ENCODE measurements around the gene COL6A3. TPM values are rescaled to one million over a fixed set of nuclear protein-coding genes. Genes with fewer than 3 reads are reported as not detected.

The COL6A3 gene
- total RNA-seq, 1 donor from 2014 or later = 124 TPM

DNA sequence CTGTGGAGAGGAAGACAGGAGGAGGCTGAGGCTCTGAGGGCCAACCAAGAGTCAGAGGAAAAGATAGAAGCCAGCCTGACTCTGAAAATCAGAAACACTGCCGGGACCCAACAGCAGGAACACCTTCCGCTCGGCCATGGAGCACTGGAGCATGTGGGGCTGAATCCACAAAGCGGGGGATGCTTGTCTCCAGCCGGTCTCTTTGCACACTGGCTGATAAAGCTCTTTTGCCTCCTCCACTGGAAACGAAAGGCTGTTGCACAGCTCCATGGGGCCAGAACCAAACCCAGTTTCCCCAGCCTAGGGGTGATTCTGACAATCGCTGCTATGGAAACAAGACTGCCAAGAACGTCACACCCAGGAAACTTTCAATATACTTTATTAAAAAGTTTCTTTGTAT lies 90.3 kb downstream of the COL6A3 start:
- no peak for DNase-seq (ENCODE audit: low read depth)
- Histone ChIP-seq H3K36me3 (ENCODE audit: control insufficient read depth, insufficient read depth, low read length) (no peaks in the 10 kb centered on the region), H3K4me3 (ENCODE audit: low read depth, low read length) (no peak overlapping the region), H3K27me3 (ENCODE audit: control insufficient read depth, insufficient read depth, low read length) (peaks cover 2% of the 10 kb centered on the region)
- TF ChIP-seq, protein P1, sequence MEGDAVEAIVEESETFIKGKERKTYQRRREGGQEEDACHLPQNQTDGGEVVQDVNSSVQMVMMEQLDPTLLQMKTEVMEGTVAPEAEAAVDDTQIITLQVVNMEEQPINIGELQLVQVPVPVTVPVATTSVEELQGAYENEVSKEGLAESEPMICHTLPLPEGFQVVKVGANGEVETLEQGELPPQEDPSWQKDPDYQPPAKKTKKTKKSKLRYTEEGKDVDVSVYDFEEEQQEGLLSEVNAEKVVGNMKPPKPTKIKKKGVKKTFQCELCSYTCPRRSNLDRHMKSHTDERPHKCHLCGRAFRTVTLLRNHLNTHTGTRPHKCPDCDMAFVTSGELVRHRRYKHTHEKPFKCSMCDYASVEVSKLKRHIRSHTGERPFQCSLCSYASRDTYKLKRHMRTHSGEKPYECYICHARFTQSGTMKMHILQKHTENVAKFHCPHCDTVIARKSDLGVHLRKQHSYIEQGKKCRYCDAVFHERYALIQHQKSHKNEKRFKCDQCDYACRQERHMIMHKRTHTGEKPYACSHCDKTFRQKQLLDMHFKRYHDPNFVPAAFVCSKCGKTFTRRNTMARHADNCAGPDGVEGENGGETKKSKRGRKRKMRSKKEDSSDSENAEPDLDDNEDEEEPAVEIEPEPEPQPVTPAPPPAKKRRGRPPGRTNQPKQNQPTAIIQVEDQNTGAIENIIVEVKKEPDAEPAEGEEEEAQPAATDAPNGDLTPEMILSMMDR (IDR thresholded peaks at IDR 0.05; ENCODE audit: insufficient read depth, low read length, poor library complexity, severe bottlenecking) = no peak

DNA sequence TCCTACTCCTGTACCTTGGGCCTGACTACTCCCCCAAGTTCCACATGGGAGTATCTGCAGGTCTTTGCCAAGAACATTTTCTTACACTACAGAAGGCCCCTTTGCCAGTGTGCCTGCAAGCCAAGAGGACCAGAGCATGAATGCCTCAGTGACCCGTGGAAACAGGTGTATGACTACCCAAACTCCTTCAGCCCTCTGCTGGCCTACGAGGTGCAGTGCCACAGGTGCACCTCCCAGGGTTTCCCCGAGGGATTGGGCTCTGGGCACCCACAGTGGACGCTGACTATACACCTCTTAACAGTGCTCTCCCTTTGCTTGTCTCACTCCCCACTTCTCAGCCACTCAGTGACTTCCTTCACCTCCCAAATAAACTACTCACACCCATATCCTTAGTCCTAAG lies 91.4 kb downstream of the COL6A3 start:
- TF ChIP-seq, protein P1 (IDR thresholded peaks at IDR 0.05; ENCODE audit: insufficient read depth, low read length, poor library complexity, severe bottlenecking) = peak; percentile 62
- Histone ChIP-seq H3K27me3 (ENCODE audit: control insufficient read depth, insufficient read depth, low read length) (peaks cover 2% of the 10 kb centered on the region), H3K36me3 (ENCODE audit: control insufficient read depth, insufficient read depth, low read length) (no peaks in the 10 kb centered on the region), H3K4me3 (ENCODE audit: low read depth, low read length) (no peak overlapping the region)
- DNase-seq (ENCODE audit: low read depth) = no peak

DNA sequence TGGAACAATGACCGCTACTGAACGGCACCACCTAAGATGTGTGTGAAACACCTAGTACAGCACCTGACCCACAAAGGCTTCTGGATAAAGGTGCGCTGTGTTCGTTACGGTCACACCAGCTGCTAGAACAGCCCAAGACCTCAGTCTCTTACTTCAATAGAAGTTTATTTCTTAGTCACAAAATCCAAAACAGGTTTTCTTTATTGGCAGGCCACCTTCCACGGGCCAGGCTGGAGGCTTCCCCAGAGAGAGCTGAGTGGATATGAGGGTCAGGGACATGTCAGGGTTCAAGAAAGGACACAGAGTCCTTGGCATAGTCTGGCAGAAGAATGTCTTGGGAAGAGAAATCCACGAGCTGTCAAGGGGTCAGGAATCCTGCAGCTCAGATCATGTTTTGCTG lies 92.2 kb downstream of the COL6A3 start:
- DNase-seq (ENCODE audit: low read depth) = no peak
- Histone ChIP-seq H3K36me3 (ENCODE audit: control insufficient read depth, insufficient read depth, low read length) (no peaks in the 10 kb centered on the region), H3K27me3 (ENCODE audit: control insufficient read depth, insufficient read depth, low read length) (peaks cover 2% of the 10 kb centered on the region), H3K4me3 (ENCODE audit: low read depth, low read length) (no peak overlapping the region)
- TF ChIP-seq, protein P1 (IDR thresholded peaks at IDR 0.05; ENCODE audit: insufficient read depth, low read length, poor library complexity, severe bottlenecking) = no peak

DNA sequence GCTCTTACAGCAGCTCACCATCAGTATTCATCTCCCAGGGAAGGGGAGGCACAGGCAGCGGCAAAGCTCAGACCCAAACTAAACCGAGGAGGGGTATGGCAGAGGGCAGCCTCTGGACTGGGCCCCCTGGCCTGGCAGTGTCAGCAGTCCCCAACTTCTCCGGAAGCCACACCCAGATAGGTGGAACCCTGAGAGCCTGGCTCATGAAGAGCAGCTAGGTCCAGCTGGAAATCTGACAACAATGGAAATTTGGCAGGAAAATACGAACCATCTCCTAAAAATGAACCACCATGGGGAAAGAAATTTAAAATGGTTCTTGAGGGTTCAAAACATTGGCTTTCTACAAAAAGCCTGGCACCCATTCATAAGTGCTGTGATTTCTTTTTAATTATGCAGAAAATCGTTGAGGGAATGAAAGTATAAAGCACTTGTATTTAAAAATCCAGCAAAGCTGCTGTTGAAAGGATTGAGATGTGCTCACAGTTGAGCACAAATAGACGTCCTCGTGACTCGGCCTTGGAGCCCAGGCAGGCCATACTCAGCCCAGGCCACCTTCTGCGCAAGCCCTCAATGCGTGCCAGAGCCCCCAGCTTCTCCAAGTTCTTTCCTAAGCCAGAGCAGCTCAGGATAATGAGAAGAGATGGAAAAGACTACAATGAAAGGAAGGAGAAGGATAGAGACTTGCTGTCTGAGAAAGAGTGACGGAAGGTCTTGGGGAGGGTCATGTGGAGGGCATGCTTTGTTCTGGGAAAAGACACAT lies 93.0 kb downstream of the COL6A3 start:
- Histone ChIP-seq H3K27me3 (ENCODE audit: control insufficient read depth, insufficient read depth, low read length) (peaks cover 2% of the 10 kb centered on the region), H3K36me3 (ENCODE audit: control insufficient read depth, insufficient read depth, low read length) (no peaks in the 10 kb centered on the region), H3K4me3 (ENCODE audit: low read depth, low read length) (no peak overlapping the region)
- no peak for DNase-seq (ENCODE audit: low read depth)
- TF ChIP-seq, protein P1 (IDR thresholded peaks at IDR 0.05; ENCODE audit: insufficient read depth, low read length, poor library complexity, severe bottlenecking) = no peak

DNA sequence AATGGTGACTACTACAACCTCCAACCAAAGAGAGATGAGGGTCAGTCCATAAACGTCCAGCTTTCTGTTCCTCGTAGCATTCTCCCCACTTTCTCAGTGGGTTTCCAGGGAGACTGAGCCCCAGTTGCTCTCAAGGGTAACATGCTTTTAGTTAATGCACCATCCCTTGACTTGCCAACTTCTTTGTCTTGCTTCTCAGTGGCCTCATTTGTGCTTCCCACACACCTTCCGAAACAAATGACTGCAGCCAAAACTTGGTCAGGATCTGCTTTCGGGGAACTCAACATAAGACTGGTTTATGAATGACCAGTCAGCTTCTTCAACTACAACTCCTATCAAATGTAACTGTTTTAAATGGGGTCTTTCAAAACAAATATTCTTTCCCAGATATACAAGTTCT lies 94.1 kb downstream of the COL6A3 start:
- H3K4me3 ChIP-seq (ENCODE audit: low read depth, low read length) = no peak overlapping the region
- H3K27me3 ChIP-seq (ENCODE audit: control insufficient read depth, insufficient read depth, low read length) = peaks cover 2% of the 10 kb centered on the region
- TF ChIP-seq, protein P1 (IDR thresholded peaks at IDR 0.05; ENCODE audit: insufficient read depth, low read length, poor library complexity, severe bottlenecking) = no peak
- no peaks in the 10 kb centered on the region for H3K36me3 ChIP-seq (ENCODE audit: control insufficient read depth, insufficient read depth, low read length)
- DNase-seq (ENCODE audit: low read depth) = no peak
